Measurements from ENCODE around the gene CLTA. TPM values are rescaled to one million over a fixed set of nuclear protein-coding genes. Genes with fewer than 3 reads are reported as not detected.

CLTA gene
- total RNA-seq, 1 donor from 2014 or later, result 424 TPM

DNA sequence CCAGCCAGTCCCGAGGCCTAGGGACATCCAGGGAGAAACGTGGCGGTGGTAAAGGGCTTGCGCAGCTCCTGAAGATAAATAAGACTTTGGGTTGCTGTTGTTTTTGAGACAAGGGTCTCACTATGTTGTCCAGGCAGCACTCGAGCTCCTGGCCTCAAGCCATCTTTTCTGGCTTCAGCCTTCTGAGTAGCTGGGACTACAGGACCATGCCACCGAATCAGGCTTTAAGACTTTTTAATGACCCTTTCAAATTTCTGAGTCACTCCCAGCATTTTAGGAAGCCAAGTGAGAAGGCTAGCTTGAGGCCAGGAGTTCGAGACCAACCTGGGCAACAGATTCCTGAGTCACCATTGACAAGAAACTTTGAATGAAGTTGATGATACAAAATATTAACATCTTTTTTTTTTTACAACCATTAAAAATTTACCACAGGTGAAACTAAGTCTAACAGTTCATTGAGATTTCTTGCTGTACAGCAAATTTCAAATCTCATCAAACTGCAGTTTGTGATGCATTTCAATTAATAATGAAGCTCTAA, 68.3 kb downstream of the CLTA start:
- Mint-ChIP-seq H3K4me3 (ENCODE audit: unreplicated experiment) (peak overlapping the region; percentile 96), H3K27ac (ENCODE audit: unreplicated experiment) (peak overlapping the region; percentile 93), H3K4me1 (ENCODE audit: low read depth, unreplicated experiment) (no peaks in the 10 kb centered on the region), H3K27me3 (ENCODE audit: low read depth, unreplicated experiment) (no peaks in the 10 kb centered on the region), H3K36me3 (ENCODE audit: low read depth, unreplicated experiment) (peaks cover 1% of the 10 kb centered on the region), H3K9me3 (ENCODE audit: unreplicated experiment) (no peaks in the 10 kb centered on the region)
- Histone ChIP-seq H3K9ac (ENCODE audit: low read length) (peak overlapping the region; percentile 91), H3K79me2 (ENCODE audit: insufficient read depth, low read length) (peaks cover 27% of the 10 kb centered on the region), H4K20me1 (ENCODE audit: insufficient read depth, low read length) (no peaks in the 10 kb centered on the region), H3K36me3 (ENCODE audit: insufficient read depth, low read length) (no peaks in the 10 kb centered on the region), H2AFZ (ENCODE audit: low read depth, low read length) (peak overlapping the region; percentile 96), H3K27ac (ENCODE audit: low read depth, low read length) (peak overlapping the region; percentile 78), H3K27me3 (ENCODE audit: insufficient read depth, low read length) (no peaks in the 10 kb centered on the region), H3K4me3 (ENCODE audit: insufficient read depth, low read depth, low read length) (peak overlapping the region; percentile 81), H3K9me3 (ENCODE audit: insufficient read depth, low read depth, low read length) (no peaks in the 10 kb centered on the region), H3K4me1 (ENCODE audit: insufficient read depth, low read length) (peaks cover 11% of the 10 kb centered on the region), H3K4me2 (ENCODE audit: low read length) (peak overlapping the region; percentile 97)
- FAIRE-seq (no peak), DNase-seq (ENCODE audit: low read depth) (no peak)
- no peak for TF ChIP-seq EZH2 (IDR thresholded peaks at IDR 0.05; ENCODE audit: insufficient read depth, low read length)
- TF ChIP-seq, protein P1, sequence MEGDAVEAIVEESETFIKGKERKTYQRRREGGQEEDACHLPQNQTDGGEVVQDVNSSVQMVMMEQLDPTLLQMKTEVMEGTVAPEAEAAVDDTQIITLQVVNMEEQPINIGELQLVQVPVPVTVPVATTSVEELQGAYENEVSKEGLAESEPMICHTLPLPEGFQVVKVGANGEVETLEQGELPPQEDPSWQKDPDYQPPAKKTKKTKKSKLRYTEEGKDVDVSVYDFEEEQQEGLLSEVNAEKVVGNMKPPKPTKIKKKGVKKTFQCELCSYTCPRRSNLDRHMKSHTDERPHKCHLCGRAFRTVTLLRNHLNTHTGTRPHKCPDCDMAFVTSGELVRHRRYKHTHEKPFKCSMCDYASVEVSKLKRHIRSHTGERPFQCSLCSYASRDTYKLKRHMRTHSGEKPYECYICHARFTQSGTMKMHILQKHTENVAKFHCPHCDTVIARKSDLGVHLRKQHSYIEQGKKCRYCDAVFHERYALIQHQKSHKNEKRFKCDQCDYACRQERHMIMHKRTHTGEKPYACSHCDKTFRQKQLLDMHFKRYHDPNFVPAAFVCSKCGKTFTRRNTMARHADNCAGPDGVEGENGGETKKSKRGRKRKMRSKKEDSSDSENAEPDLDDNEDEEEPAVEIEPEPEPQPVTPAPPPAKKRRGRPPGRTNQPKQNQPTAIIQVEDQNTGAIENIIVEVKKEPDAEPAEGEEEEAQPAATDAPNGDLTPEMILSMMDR (IDR thresholded peaks at IDR 0.05; ENCODE audit: insufficient read depth, low read depth, low read length), result no peak

Other genes starting within 250 kb of the CLTA start
- gene OR2S2, start 232.8 kb upstream of the CLTA start, total RNA-seq, result not detected in 2 replicates
- 21.6 and 25.1 TPM in 2 replicates for gene RECK, start 154.0 kb upstream of the CLTA start, total RNA-seq
- 150 and 157 TPM in 2 replicates for gene GLIPR2, start 54.2 kb upstream of the CLTA start, total RNA-seq
- gene CCIN, start 21.5 kb upstream of the CLTA start, total RNA-seq, result 1.1 and 1.9 TPM in 2 replicates
- 12.6 and 12.8 TPM in 2 replicates for gene GNE, start 67.5 kb downstream of the CLTA start, total RNA-seq
- gene RNF38, start 209.3 kb downstream of the CLTA start, total RNA-seq, result 35.3 and 39.6 TPM in 2 replicates